ENCODE data around the gene OR5K4. TPM values are rescaled to one million over a fixed set of nuclear protein-coding genes. Genes with fewer than 3 reads are reported as not detected.
A peak's percentile ranks its signal among the peaks of the same experiment; 100 is the strongest.

Gene OR5K4
- total and polyA plus RNA-seq, 8 donors = not detected

GRCh38 chr3:98326105-98326893 lies 27.4 kb upstream of the OR5K4 start:
- Histone ChIP-seq H3K27ac (no peak overlapping the region), H3K27me3 (peaks cover 0 to 9% of the 10 kb centered on the region in 2 donors), H3K4me1 (no peaks in the 10 kb centered on the region), H3K36me3 (no peaks in the 10 kb centered on the region), H3K9me3 (no peaks in the 10 kb centered on the region), H3K4me3 (no peak overlapping the region)
- intact Hi-C loops (cut with DNase I) = no loop called here
- DNase-seq (no peak), ATAC-seq (no peak)
- TF ChIP-seq, protein P1, sequence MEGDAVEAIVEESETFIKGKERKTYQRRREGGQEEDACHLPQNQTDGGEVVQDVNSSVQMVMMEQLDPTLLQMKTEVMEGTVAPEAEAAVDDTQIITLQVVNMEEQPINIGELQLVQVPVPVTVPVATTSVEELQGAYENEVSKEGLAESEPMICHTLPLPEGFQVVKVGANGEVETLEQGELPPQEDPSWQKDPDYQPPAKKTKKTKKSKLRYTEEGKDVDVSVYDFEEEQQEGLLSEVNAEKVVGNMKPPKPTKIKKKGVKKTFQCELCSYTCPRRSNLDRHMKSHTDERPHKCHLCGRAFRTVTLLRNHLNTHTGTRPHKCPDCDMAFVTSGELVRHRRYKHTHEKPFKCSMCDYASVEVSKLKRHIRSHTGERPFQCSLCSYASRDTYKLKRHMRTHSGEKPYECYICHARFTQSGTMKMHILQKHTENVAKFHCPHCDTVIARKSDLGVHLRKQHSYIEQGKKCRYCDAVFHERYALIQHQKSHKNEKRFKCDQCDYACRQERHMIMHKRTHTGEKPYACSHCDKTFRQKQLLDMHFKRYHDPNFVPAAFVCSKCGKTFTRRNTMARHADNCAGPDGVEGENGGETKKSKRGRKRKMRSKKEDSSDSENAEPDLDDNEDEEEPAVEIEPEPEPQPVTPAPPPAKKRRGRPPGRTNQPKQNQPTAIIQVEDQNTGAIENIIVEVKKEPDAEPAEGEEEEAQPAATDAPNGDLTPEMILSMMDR (IDR thresholded peaks at IDR 0.05) = no peak

GRCh38 chr3:98326945-98327344 lies 26.7 kb upstream of the OR5K4 start:
- no peak for ATAC-seq
- Histone ChIP-seq H3K27me3 (peaks cover 0 to 9% of the 10 kb centered on the region in 2 donors), H3K9me3 (no peaks in the 10 kb centered on the region), H3K4me3 (no peak overlapping the region), H3K4me1 (no peaks in the 10 kb centered on the region), H3K27ac (no peak overlapping the region), H3K36me3 (no peaks in the 10 kb centered on the region)
- intact Hi-C loops (cut with DNase I) = no loop called here
- no peak for DNase-seq
- TF ChIP-seq, protein P1 (IDR thresholded peaks at IDR 0.05) = no peak

DNA sequence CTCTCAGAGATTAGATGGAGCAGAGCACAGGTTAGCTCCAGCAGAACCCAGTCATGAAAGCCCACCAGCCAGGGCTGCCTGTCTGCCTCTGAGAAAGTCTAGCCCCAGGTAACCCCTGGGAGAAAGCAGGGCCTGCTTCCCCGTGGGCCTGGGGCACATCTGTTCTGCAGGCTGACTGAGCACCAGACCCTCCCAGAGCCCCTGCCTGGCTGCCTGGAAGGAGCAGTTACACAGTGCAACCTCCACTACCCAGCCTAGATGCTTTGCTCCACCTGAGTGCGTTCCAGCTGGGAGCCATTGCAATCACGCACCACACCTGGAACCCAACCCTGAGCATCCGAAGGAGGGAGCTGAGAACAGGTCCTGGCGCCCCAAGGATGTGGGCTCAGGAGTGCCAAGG lies 24.7 kb upstream of the OR5K4 start:
- intact Hi-C loops (cut with DNase I) = loop anchor here in 1 of 2 donors (2.0 kb wide), 1 partner anchor 288 kb away; no protein-coding TSS in a partner anchor
- DNase-seq = peak in 1 of 4 donors; percentile 59

GRCh38 chr3:98329392-98330124 lies 24.1 kb upstream of the OR5K4 start:
- H3K4me3 ChIP-seq = no peak overlapping the region
- H3K27me3 ChIP-seq = peaks cover 0 to 9% of the 10 kb centered on the region in 2 donors
- no peak overlapping the region for H3K27ac ChIP-seq
- peak in 2 of 4 donors; percentile 32 to 60 for DNase-seq
- H3K36me3 ChIP-seq = no peaks in the 10 kb centered on the region
- TF ChIP-seq, protein P1 (IDR thresholded peaks at IDR 0.05) = peak; percentile 33 to 77
- H3K4me1 ChIP-seq = no peaks in the 10 kb centered on the region
- intact Hi-C loops (cut with DNase I) = loop anchor here in 1 of 2 donors (2.0 kb wide), 1 partner anchor 289 kb away; no protein-coding TSS in a partner anchor
- no peaks in the 10 kb centered on the region for H3K9me3 ChIP-seq
- peak; percentile 88 for ATAC-seq

More for the DNA sequence above, 24.7 kb upstream of the OR5K4 start:
- Histone ChIP-seq H3K4me1 (no peaks in the 10 kb centered on the region), H3K27ac (no peak overlapping the region), H3K4me3 (no peak overlapping the region), H3K27me3 (peaks cover 0 to 9% of the 10 kb centered on the region in 2 donors), H3K36me3 (no peaks in the 10 kb centered on the region), H3K9me3 (no peaks in the 10 kb centered on the region)
- ATAC-seq = no peak
- TF ChIP-seq, protein P1 (IDR thresholded peaks at IDR 0.05) = no peak

DNA sequence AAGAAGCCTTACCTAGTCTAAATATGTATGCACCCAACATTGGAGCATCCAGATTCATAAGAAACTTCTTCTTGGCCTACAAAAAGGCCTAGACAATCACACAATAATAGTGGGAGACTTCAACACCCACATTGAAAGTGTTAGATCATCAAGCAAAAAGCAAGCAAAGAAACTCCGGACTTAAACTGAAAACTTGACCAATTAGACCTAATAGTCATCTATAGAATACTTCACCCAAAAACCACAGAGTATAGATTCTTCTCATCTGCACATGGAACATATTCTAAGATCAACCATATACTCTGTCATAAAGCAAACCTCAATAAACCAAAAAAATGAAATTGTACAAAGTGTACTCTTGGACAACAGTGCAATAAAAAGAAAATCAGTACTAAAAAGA lies 22.3 kb upstream of the OR5K4 start:
- DNase-seq (no peak), ATAC-seq (no peak)
- TF ChIP-seq, protein P1 (IDR thresholded peaks at IDR 0.05) = no peak
- no peaks in the 10 kb centered on the region for H3K4me1 ChIP-seq
- H3K4me3 ChIP-seq = no peak overlapping the region
- H3K9me3 ChIP-seq = no peaks in the 10 kb centered on the region
- intact Hi-C loops (cut with DNase I) = no loop called here
- no peak overlapping the region for H3K27ac ChIP-seq
- peaks cover 0 to 9% of the 10 kb centered on the region in 2 donors for H3K27me3 ChIP-seq
- H3K36me3 ChIP-seq = no peaks in the 10 kb centered on the region

Measured in left lung (tissue), 10 donors.